ENCODE measurements around the gene C5. TPM values are rescaled to one million over a fixed set of nuclear protein-coding genes. Genes with fewer than 3 reads are reported as not detected.

Gene C5
- total and polyA plus RNA-seq, 9 of the 15 experiments (the other 6 are each of a cell fraction or from before 2014, with no cell fraction given) = 0.08 to 0.91 (median 0.42) TPM

GRCh38 chr9:120949290-120949689 is 100.8 kb downstream of the C5 start:
- no peaks in the 10 kb centered on the region for H4K20me1 ChIP-seq (replicated peaks; ENCODE audit: control insufficient read depth, insufficient read depth, low read length)
- FAIRE-seq (no peak), ATAC-seq (no peak), DNase-seq (ENCODE audit: extremely low read depth in 1 of 4, low spot score in 3 of 4) (no peak)
- H3K4me1 ChIP-seq (replicated peaks in 1 of 2; ENCODE audit: control insufficient read depth in 2 of 2, insufficient read depth in 2 of 2, low read length in 2 of 2) = no peaks in the 10 kb centered on the region; a peak in 1 of 5 replicates
- no peak overlapping the region for H3K4me3 ChIP-seq
- CTCF ChIA-PET (ENCODE audit: low intra/inter-chr PET ratio) = interaction anchor here (0.6 kb wide), 1 partner anchor 16 kb away, joined by 3 read pairs; no protein-coding TSS in a partner anchor
- WGBS (ENCODE audit: insufficient coverage, low coverage, missing lambda C conversion rate) = 5% methylated on average over 2 of the region's 2 CpGs
- H3K36me3 ChIP-seq (ENCODE audit: control insufficient read depth, insufficient read depth, low read length) = no peaks in the 10 kb centered on the region
- H3K79me2 ChIP-seq (ENCODE audit: control insufficient read depth, insufficient read depth, low read length) = no peaks in the 10 kb centered on the region
- no peak overlapping the region for H2AFZ ChIP-seq (ENCODE audit: low read depth, low read length)
- H3K27ac ChIP-seq (ENCODE audit: extremely low read depth, low read depth, low read length) = no peak overlapping the region
- in situ Hi-C loops (cut with MboI) = loop anchor here (5.0 to 25.0 kb wide), 2 partner anchors 197 to 337 kb away; no protein-coding TSS in a partner anchor
- no peaks in the 10 kb centered on the region for H3K9me3 ChIP-seq (replicated peaks; ENCODE audit: control insufficient read depth, insufficient read depth, low read depth, low read length)
- H3K27me3 ChIP-seq (ENCODE audit: control insufficient read depth in 2 of 2, insufficient read depth in 2 of 2, low read length in 2 of 2) = no peaks in the 10 kb centered on the region
- POLR2A ChIA-PET = no interaction called here
- TF ChIP-seq RBM39 (optimal IDR thresholded peaks at IDR 0.05; ENCODE audit: low read depth, low read length) (no peak), ZNF785 (CRISPR knock-in tag; IDR thresholded peaks at IDR 0.05) (no peak)
- intact Hi-C loops (cut with micrococcal nuclease) = no loop called here
- H3K9me1 ChIP-seq (ENCODE audit: control insufficient read depth, insufficient read depth, low read length) = no peaks in the 10 kb centered on the region
- H3K9ac ChIP-seq (ENCODE audit: insufficient read depth in 1 of 2, low read depth in 2 of 2, low read length in 2 of 2) = no peak overlapping the region
- no peak overlapping the region for H3K4me2 ChIP-seq (ENCODE audit: insufficient read depth, low read length)
- no TSS peak for BruUV-seq (replicated peaks)

- Histone ChIP-seq H3K79me2 (ENCODE audit: control insufficient read depth, insufficient read depth, low read length) (no peaks in the 10 kb centered on the region), H3K27ac (ENCODE audit: extremely low read depth, low read depth, low read length) (no peak overlapping the region), H3K4me1 (replicated peaks in 1 of 2; ENCODE audit: control insufficient read depth in 2 of 2, insufficient read depth in 2 of 2, low read length in 2 of 2) (no peaks in the 10 kb centered on the region; a peak in 1 of 5 replicates), H3K9me3 (replicated peaks; ENCODE audit: control insufficient read depth, insufficient read depth, low read depth, low read length) (no peaks in the 10 kb centered on the region), H4K20me1 (replicated peaks; ENCODE audit: control insufficient read depth, insufficient read depth, low read length) (no peaks in the 10 kb centered on the region), H3K4me2 (ENCODE audit: insufficient read depth, low read length) (no peak overlapping the region), H3K4me3 (no peak overlapping the region), H3K36me3 (ENCODE audit: control insufficient read depth, insufficient read depth, low read length) (no peaks in the 10 kb centered on the region), H3K27me3 (ENCODE audit: control insufficient read depth in 2 of 2, insufficient read depth in 2 of 2, low read length in 2 of 2) (no peaks in the 10 kb centered on the region), H2AFZ (ENCODE audit: low read depth, low read length) (no peak overlapping the region), H3K9ac (ENCODE audit: insufficient read depth in 1 of 2, low read depth in 2 of 2, low read length in 2 of 2) (no peak overlapping the region), H3K9me1 (ENCODE audit: control insufficient read depth, insufficient read depth, low read length) (no peaks in the 10 kb centered on the region)
- ChIA-PET CTCF (ENCODE audit: low intra/inter-chr PET ratio) (interaction anchor here (0.6 kb wide), 1 partner anchor 17 kb away, joined by 3 read pairs; no protein-coding TSS in a partner anchor), POLR2A (no interaction called here)
- no TSS peak for BruUV-seq (replicated peaks)
- FAIRE-seq = no peak
- WGBS (ENCODE audit: insufficient coverage, low coverage, missing lambda C conversion rate) = 31% methylated on average over 1 of the region's 1 CpG
- intact Hi-C loops (cut with micrococcal nuclease) (no loop called here), in situ Hi-C loops (cut with MboI) (loop anchor here (5.0 to 25.0 kb wide), 2 partner anchors 197 to 337 kb away; no protein-coding TSS in a partner anchor)
- ATAC-seq = no peak
- DNase-seq (ENCODE audit: extremely low read depth in 1 of 4, low spot score in 3 of 4) = no peak
- TF ChIP-seq PYGO2 (tag; IDR thresholded peaks at IDR 0.05) (no peak), ZNF318 (IDR thresholded peaks at IDR 0.05; ENCODE audit: borderline replicate concordance in 1 of 2, low read depth in 1 of 2) (no peak), GATA2 (CRISPR knock-in tag; IDR thresholded peaks at IDR 0.05) (no peak), SRSF9 (IDR thresholded peaks at IDR 0.05; ENCODE audit: borderline replicate concordance, low read depth, low read length) (no peak), ZNF785 (CRISPR knock-in tag; IDR thresholded peaks at IDR 0.05) (no peak), POU5F1 (IDR thresholded peaks at IDR 0.05; ENCODE audit: borderline replicate concordance, low read depth, low read length, partially characterized antibody) (no peak), SIN3B (IDR thresholded peaks at IDR 0.05; ENCODE audit: low read depth) (no peak)
These were observed 101.3 kb downstream of the C5 start for GRCh38 chr9:120948824-120949223.
